Measurements from ENCODE around the gene ZNF679.
"Not testable (repeated sequence)": the region's sequence is repeated elsewhere in the genome, so short reads cannot be mapped to it uniquely, and the experiment has no call there.

ZNF679 gene

GRCh38 chr7:64316031-64316742, 87.9 kb downstream of the ZNF679 start:
- H3K4me3 ChIP-seq (ENCODE audit: insufficient read depth in 1 of 2, low read depth in 1 of 2, low read length in 2 of 2) = peak overlapping the region in 1 of 2 experiments; percentile 99
- H2BK12ac ChIP-seq (ENCODE audit: low read length in 2 of 2); H3K4me2 ChIP-seq (ENCODE audit: low read length, poor library complexity, severe bottlenecking); H3K79me1 ChIP-seq (replicated peaks; ENCODE audit: low read length, poor library complexity, severe bottlenecking); H3K14ac ChIP-seq (ENCODE audit: low read length in 2 of 2); H3K4me1 ChIP-seq (ENCODE audit: control insufficient read depth, insufficient read depth, low read depth, low read length); H2BK15ac ChIP-seq (ENCODE audit: low read depth, poor library complexity, severe bottlenecking); H4K8ac ChIP-seq (ENCODE audit: low read length); H3K23ac ChIP-seq (ENCODE audit: low read length in 2 of 2); H3K27ac ChIP-seq (ENCODE audit: low read length, poor library complexity, severe bottlenecking); DNase-seq; H2BK120ac ChIP-seq (ENCODE audit: low read depth, low read length); H3K18ac ChIP-seq (ENCODE audit: low read depth in 1 of 2, low read length in 2 of 2); H3K4ac ChIP-seq (ENCODE audit: low read depth in 1 of 2, low read length in 2 of 2); H3K9ac ChIP-seq (ENCODE audit: low read length); H4K91ac ChIP-seq (ENCODE audit: low read length); H2AFZ ChIP-seq (ENCODE audit: low read depth, low read length); H2AK5ac ChIP-seq (ENCODE audit: low read length, severe bottlenecking); H2BK5ac ChIP-seq (ENCODE audit: low read depth, low read length, poor library complexity, severe bottlenecking); H3K27me3 ChIP-seq (ENCODE audit: control insufficient read depth in 1 of 2, insufficient read depth in 1 of 2, low read length in 2 of 2): not testable (repeated sequence)
- WGBS = no CpG with 5 or more reads among the region's 1 CpG
- H3K9me3 ChIP-seq (ENCODE audit: control insufficient read depth, low read length) = peaks cover 29% of the 10 kb centered on the region
- peaks cover 0 to 13% of the 10 kb centered on the region in 2 experiments for H3K36me3 ChIP-seq (ENCODE audit: control insufficient read depth in 1 of 2, insufficient read depth in 2 of 2, low read depth in 1 of 2, low read length in 2 of 2)

All from mesenchymal stem cell (in vitro differentiated cells and primary cell).